Left lung (tissue), 10 donors: Measurements from ENCODE around the gene SLC24A4. TPM values are rescaled to one million over a fixed set of nuclear protein-coding genes. Genes with fewer than 3 reads are reported as not detected.

Source experiments
- ATAC-seq: fragments of 200-7000 bp; cut with Tn5 transposase; one replicate; pipeline ENCODE4 v1.9.1; 2020; ENCODE audit warnings: moderate library complexity
- DNase-seq, 4 donors: peaks; one replicate each; pipeline ENCODE4 v3.0.0-alpha.2; 2013 to 2020
- H3K27ac ChIP-seq, 2 donors: fragments of 200-600 bp; sonication (generic) in 1 of 2; one replicate each; pipeline versions ENCODE4 v1.5.0 to v1.8.0; 2020 to 2021
- H3K27me3 ChIP-seq, 2 donors: fragments of 200-600 bp; sonication (generic) in 1 of 2; one replicate each; pipeline versions ENCODE4 v1.5.0 to v1.8.0; 2020 to 2021
- H3K36me3 ChIP-seq, 2 donors: fragments of 200-600 bp; sonication (generic) in 1 of 2; one replicate each; pipeline versions ENCODE4 v1.5.0 to v1.8.0; 2020 to 2021
- H3K4me1 ChIP-seq, 2 donors: fragments of 200-600 bp; one replicate each; pipeline ENCODE4 v1.8.0; 2021
- H3K4me3 ChIP-seq, 2 donors: fragments of 200-600 bp; sonication (generic) in 1 of 2; one replicate each; pipeline versions ENCODE4 v1.5.0 to v1.8.0; 2020 to 2021; ENCODE audit warnings: mild to moderate bottlenecking in 1 of 2
- H3K9me3 ChIP-seq, 2 donors: fragments of 200-600 bp; sonication (generic) in 1 of 2; one replicate each; pipeline versions ENCODE4 v1.5.0 to v1.8.0; 2020 to 2021
- intact Hi-C, 2 donors: fragments of 100-400 bp; cut with DNase I; formaldehyde crosslinking; loops; one replicate each; pipeline versions ENCODE4 v1.11.2 to v1.14.2; 2022
- polyA plus RNA-seq, 6 donors: library from polyadenylated mRNA; unstranded; fragments of 120-200 nt; gene quantifications; one replicate each; pipeline ENCODE4 v1.2.1, GENCODE V29; 2013; ENCODE audit not compliant: insufficient read length in 6 of 6
- total RNA-seq, 2 donors: library from RNA; stranded (reverse); fragmentation: NEBNext Ultra II Directional; extraction: Animal tissue kit (Norgen Biotek cat#: 25700); gene quantifications; one replicate each; pipeline ENCODE4 v1.2.1, GENCODE V29; 2021
- TF ChIP-seq, protein P1 (sequence below), 2 donors: fragments of 200-600 bp; sonication (generic) in 1 of 2; IDR thresholded peaks; one replicate each; pipeline versions ENCODE4 v1.5.0 to v1.8.0; 2021; ENCODE audit warnings: antibody characterized with exemption in 2 of 2
- donor health status: DM: no; HTN: yes; CAD: no.
- donor health status: DM: no; HTN: no; CAD: no.

SLC24A4 gene
- total and polyA plus RNA-seq, 8 donors: 0.25 to 2.0 (median 0.47) TPM

DNA sequence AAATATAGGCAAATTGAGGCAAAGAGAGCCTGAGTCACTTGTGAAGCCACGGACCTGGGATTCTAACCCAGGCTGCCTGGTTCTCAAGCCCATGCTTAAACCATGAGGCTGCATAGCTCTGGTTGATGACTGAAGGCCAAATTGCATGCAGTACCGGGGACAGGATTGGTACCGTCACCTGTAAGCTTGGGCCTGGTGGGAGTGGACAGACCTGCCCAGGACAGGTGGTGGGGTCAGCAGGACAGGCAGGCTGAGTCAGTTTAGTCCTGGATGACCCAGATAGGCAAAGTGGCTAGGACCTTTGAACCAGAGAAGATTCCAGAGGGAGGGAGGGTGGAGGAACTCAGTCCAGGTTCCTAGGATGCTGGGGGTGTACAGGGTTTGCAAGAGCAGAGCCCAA, 216.5 kb downstream of the SLC24A4 start:
- Histone ChIP-seq H3K36me3 (no peaks in the 10 kb centered on the region), H3K27ac (peak overlapping the region; percentile 85 to 87), H3K9me3 (no peaks in the 10 kb centered on the region), H3K27me3 (no peaks in the 10 kb centered on the region), H3K4me3 (no peak overlapping the region), H3K4me1 (peaks cover 16 to 49% of the 10 kb centered on the region in 2 donors)
- TF ChIP-seq, protein P1, sequence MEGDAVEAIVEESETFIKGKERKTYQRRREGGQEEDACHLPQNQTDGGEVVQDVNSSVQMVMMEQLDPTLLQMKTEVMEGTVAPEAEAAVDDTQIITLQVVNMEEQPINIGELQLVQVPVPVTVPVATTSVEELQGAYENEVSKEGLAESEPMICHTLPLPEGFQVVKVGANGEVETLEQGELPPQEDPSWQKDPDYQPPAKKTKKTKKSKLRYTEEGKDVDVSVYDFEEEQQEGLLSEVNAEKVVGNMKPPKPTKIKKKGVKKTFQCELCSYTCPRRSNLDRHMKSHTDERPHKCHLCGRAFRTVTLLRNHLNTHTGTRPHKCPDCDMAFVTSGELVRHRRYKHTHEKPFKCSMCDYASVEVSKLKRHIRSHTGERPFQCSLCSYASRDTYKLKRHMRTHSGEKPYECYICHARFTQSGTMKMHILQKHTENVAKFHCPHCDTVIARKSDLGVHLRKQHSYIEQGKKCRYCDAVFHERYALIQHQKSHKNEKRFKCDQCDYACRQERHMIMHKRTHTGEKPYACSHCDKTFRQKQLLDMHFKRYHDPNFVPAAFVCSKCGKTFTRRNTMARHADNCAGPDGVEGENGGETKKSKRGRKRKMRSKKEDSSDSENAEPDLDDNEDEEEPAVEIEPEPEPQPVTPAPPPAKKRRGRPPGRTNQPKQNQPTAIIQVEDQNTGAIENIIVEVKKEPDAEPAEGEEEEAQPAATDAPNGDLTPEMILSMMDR (IDR thresholded peaks at IDR 0.05): no peak
- intact Hi-C loops: no loop called here
- DNase-seq (peak in 1 of 4 donors; percentile 28), ATAC-seq (no peak)

DNA sequence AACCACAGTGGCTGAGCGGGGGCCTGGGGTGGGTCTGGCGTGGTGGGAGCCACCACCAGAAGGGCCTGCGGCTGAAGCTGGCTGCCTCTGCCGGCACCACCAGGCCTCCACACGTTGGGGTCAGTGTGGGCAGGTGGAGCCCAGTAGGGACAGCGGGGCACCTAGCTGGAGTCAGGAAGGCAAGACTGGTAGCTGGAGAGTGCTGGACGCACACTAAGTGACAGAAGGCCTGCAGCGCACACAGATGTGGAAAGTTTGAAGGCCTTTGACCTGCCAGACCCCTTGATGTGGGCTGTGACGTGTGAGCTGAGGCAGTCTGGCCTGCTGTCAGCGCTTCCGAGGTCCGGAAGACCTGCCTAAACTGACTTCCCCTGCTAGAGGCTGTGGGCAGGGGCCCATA, 216.9 kb downstream of the SLC24A4 start:
- Histone ChIP-seq H3K36me3 (no peaks in the 10 kb centered on the region), H3K9me3 (no peaks in the 10 kb centered on the region), H3K27ac (peak overlapping the region; percentile 85 to 87), H3K4me1 (peaks cover 16 to 45% of the 10 kb centered on the region in 2 donors), H3K4me3 (no peak overlapping the region), H3K27me3 (no peaks in the 10 kb centered on the region)
- TF ChIP-seq, protein P1 (IDR thresholded peaks at IDR 0.05): no peak
- ATAC-seq (peak; percentile 37), DNase-seq (peak in 3 of 4 donors; percentile 35 to 70 (median 49))
- intact Hi-C loops: no loop called here

DNA sequence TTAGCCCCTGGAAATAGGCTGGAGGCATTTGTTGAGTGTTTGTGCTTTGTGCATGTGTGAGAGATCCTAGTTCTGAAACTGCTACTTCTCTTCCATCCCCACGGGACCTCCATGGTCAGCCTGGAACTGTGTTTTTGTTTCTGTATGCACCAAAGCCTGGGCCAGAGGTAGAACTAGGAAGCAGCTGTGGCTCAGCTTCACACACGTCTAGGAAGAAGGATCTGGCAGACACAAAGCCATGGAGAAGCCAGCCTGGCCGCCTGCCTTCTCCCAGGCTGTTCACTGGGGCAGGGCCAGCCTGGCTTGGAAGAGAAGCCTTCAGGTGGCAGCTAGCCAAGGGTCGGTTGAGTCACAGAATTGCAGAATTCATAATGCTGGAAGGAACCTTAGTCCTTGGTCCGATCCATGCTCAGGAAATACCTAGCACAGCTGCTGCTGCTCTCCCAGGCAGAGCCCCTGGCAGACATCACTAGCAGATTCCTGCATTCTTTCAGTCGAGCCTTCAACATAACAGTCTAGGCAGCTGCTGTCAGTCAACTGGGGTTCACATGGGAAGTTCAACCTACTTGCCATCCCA, 217.6 kb downstream of the SLC24A4 start:
- ATAC-seq (peak; percentile 89), DNase-seq (peak; percentile 82 to 95 (median 90))
- Histone ChIP-seq H3K4me3 (no peak overlapping the region), H3K27me3 (no peaks in the 10 kb centered on the region), H3K36me3 (no peaks in the 10 kb centered on the region), H3K9me3 (no peaks in the 10 kb centered on the region), H3K4me1 (peaks cover 16 to 38% of the 10 kb centered on the region in 2 donors), H3K27ac (peak overlapping the region; percentile 85 to 87)
- intact Hi-C loops: no loop called here
- TF ChIP-seq, protein P1 (IDR thresholded peaks at IDR 0.05): no peak

- intact Hi-C loops: no loop called here
- DNase-seq: no peak
- Histone ChIP-seq H3K4me1 (peaks cover 16 to 45% of the 10 kb centered on the region in 2 donors), H3K27me3 (no peaks in the 10 kb centered on the region), H3K36me3 (no peaks in the 10 kb centered on the region), H3K4me3 (no peak overlapping the region), H3K27ac (no peak overlapping the region), H3K9me3 (no peaks in the 10 kb centered on the region)
- TF ChIP-seq, protein P1 (IDR thresholded peaks at IDR 0.05): no peak
- ATAC-seq: no peak
Measured at GRCh38 chr14:92542766-92543554, 220.0 kb downstream of the SLC24A4 start.

- TF ChIP-seq, protein P1 (IDR thresholded peaks at IDR 0.05): no peak
- H3K4me3 ChIP-seq: no peak overlapping the region
- ATAC-seq (no peak), DNase-seq (no peak)
- H3K9me3 ChIP-seq: no peaks in the 10 kb centered on the region
- no peaks in the 10 kb centered on the region for H3K36me3 ChIP-seq
- no peaks in the 10 kb centered on the region for H3K27me3 ChIP-seq
- intact Hi-C loops: no loop called here
- peak overlapping the region in 1 of 2 donors; percentile 28 for H3K27ac ChIP-seq
- H3K4me1 ChIP-seq: peaks cover 15 to 44% of the 10 kb centered on the region in 2 donors
Measured at GRCh38 chr14:92544051-92544720, 221.2 kb downstream of the SLC24A4 start.
